ENCODE results near the gene CRYBB1. TPM values are rescaled to one million over a fixed set of nuclear protein-coding genes. Genes with fewer than 3 reads are reported as not detected.

CRYBB1 gene
- total and polyA plus RNA-seq, 4 donors: 0.14 to 1.1 (median 0.45) TPM

DNA sequence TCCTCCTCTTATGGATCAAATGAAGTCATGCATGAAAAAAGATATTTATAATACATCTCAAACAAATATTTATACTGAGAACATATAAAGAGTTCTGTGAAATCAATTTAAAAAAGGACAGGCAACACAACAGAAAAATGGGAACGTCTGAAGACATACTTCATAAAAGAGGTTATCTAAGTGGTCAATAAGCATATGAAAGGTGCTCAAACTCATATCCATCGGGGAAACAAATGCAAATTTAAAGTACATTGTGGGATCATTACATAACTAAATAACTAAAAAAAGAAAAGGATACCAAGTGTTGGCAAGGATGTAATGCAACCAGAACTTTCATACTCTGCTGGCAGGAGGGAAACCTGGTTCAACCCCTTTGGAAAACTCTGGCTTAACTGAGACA lies 50.2 kb downstream of the CRYBB1 start:
- TF ChIP-seq, protein P1, sequence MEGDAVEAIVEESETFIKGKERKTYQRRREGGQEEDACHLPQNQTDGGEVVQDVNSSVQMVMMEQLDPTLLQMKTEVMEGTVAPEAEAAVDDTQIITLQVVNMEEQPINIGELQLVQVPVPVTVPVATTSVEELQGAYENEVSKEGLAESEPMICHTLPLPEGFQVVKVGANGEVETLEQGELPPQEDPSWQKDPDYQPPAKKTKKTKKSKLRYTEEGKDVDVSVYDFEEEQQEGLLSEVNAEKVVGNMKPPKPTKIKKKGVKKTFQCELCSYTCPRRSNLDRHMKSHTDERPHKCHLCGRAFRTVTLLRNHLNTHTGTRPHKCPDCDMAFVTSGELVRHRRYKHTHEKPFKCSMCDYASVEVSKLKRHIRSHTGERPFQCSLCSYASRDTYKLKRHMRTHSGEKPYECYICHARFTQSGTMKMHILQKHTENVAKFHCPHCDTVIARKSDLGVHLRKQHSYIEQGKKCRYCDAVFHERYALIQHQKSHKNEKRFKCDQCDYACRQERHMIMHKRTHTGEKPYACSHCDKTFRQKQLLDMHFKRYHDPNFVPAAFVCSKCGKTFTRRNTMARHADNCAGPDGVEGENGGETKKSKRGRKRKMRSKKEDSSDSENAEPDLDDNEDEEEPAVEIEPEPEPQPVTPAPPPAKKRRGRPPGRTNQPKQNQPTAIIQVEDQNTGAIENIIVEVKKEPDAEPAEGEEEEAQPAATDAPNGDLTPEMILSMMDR (IDR thresholded peaks at IDR 0.05; ENCODE audit: control extremely low read depth, extremely low read depth): no peak
- Histone ChIP-seq H3K9me3 (ENCODE audit: control insufficient read depth in 4 of 4, insufficient read depth in 3 of 4, low read length in 3 of 4) (no peaks in the 10 kb centered on the region), H3K9ac (ENCODE audit: insufficient read depth in 1 of 2, low read length in 2 of 2) (no peak overlapping the region), H3K36me3 (ENCODE audit: control insufficient read depth in 4 of 4, insufficient read depth in 4 of 4, low read length in 4 of 4) (peaks cover 0 to 10% (median 0%) of the 10 kb centered on the region in 4 donors), H3K27me3 (ENCODE audit: control insufficient read depth in 3 of 3, insufficient read depth in 3 of 3, low read length in 2 of 3) (no peaks in the 10 kb centered on the region), H3K27ac (ENCODE audit: low read depth in 1 of 2, low read length in 1 of 2) (no peak overlapping the region), H3K4me3 (no peak overlapping the region), H3K4me1 (ENCODE audit: control insufficient read depth in 5 of 5, insufficient read depth in 5 of 5, low read length in 5 of 5) (peaks cover 0 to 28% (median 11%) of the 10 kb centered on the region in 5 donors)
- ATAC-seq (ENCODE audit: insufficient read depth, low FRiP score): no peak
- DNase-seq: no peak
- WGBS, 2 donors: 68 to 78% methylated on average over 2 of the region's 2 CpGs

DNA sequence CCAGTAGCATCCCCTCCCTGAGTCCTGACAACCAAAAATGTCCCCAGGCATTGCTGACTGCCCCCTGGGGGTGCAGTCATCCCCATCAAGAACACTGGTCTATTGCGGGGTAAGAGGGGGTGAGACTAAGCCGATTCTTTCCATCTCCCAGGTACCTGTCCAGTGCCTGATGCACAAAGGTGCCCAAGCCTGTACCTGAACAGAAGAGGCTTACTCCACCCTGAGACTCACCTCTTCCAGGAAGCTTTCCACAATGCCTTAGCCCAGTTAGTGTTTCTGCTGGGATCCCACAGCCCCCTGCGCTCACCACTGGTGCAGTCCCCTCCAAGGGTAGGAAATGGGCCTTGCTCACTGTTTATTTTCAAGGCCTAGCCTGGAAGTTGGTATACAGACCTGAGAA lies 50.8 kb downstream of the CRYBB1 start:
- Histone ChIP-seq H3K4me3 (no peak overlapping the region), H3K4me1 (ENCODE audit: control insufficient read depth in 5 of 5, insufficient read depth in 5 of 5, low read length in 5 of 5) (peaks cover 0 to 28% (median 6%) of the 10 kb centered on the region in 5 donors), H3K27ac (ENCODE audit: low read depth in 1 of 2, low read length in 1 of 2) (no peak overlapping the region), H3K36me3 (ENCODE audit: control insufficient read depth in 4 of 4, insufficient read depth in 4 of 4, low read length in 4 of 4) (peaks cover 0 to 10% (median 0%) of the 10 kb centered on the region in 4 donors), H3K27me3 (ENCODE audit: control insufficient read depth in 3 of 3, insufficient read depth in 3 of 3, low read length in 2 of 3) (no peaks in the 10 kb centered on the region), H3K9me3 (ENCODE audit: control insufficient read depth in 4 of 4, insufficient read depth in 3 of 4, low read length in 3 of 4) (no peaks in the 10 kb centered on the region), H3K9ac (ENCODE audit: insufficient read depth in 1 of 2, low read length in 2 of 2) (no peak overlapping the region)
- no peak for ATAC-seq (ENCODE audit: insufficient read depth, low FRiP score)
- no peak for DNase-seq
- TF ChIP-seq, protein P1 (IDR thresholded peaks at IDR 0.05; ENCODE audit: control extremely low read depth, extremely low read depth): no peak
- 95 to 96% methylated on average over 3 of the region's 3 CpGs for WGBS, 2 donors

DNA sequence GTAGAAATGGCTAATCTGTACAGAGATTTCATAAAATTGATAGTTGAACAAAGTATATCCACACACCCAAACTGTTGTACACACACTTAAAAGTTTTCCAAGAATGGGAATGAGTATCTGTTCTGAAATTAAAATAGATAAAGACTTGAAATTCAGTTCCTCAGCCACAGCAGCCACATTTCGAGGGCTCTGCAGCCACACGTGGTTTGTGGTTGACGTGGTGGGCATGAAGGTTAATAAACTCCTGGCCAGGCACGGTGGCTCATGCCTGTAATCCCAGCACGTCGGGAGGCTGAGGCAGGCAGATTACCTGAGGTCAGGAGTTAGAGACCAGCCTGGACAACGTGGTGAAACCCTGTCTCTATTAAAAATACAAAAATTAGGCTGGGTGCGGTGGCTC lies 51.9 kb downstream of the CRYBB1 start:
- ATAC-seq (ENCODE audit: insufficient read depth, low FRiP score) (no peak), DNase-seq (no peak)
- Histone ChIP-seq H3K9ac (ENCODE audit: insufficient read depth in 1 of 2, low read length in 2 of 2) (no peak overlapping the region), H3K4me3 (no peak overlapping the region), H3K4me1 (ENCODE audit: control insufficient read depth in 5 of 5, insufficient read depth in 5 of 5, low read length in 5 of 5) (peaks cover 0 to 20% (median 6%) of the 10 kb centered on the region in 5 donors), H3K27me3 (ENCODE audit: control insufficient read depth in 3 of 3, insufficient read depth in 3 of 3, low read length in 2 of 3) (no peaks in the 10 kb centered on the region), H3K27ac (ENCODE audit: low read depth in 1 of 2, low read length in 1 of 2) (no peak overlapping the region), H3K9me3 (ENCODE audit: control insufficient read depth in 4 of 4, insufficient read depth in 3 of 4, low read length in 3 of 4) (no peaks in the 10 kb centered on the region), H3K36me3 (ENCODE audit: control insufficient read depth in 4 of 4, insufficient read depth in 4 of 4, low read length in 4 of 4) (peaks cover 0 to 10% (median 0%) of the 10 kb centered on the region in 4 donors)
- TF ChIP-seq, protein P1 (IDR thresholded peaks at IDR 0.05; ENCODE audit: control extremely low read depth, extremely low read depth): no peak
- WGBS, 2 donors: 47 to 66% methylated on average over 8 of the region's 8 CpGs

DNA sequence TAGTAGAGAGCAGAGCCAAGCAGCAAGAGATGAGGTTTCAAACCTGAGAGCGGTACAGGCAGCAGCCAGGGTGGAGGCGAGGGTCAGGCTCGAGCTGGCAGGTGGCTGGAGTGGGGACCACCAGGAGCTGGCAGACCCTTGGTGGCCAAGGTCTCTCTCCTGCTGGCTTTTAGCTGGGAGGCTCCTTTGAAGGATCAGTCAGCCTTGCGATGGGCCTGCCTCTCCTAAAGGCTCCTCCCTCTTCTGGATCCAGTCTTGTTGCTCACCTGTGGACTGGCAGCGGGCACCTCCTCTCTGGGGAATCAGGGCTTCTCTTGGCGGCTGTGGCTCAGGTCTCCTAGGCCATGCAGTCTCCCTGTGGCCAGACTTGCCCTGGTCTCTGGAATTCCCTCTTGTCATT lies 52.6 kb downstream of the CRYBB1 start:
- DNase-seq: no peak
- H3K9me3 ChIP-seq (ENCODE audit: control insufficient read depth in 4 of 4, insufficient read depth in 3 of 4, low read length in 3 of 4): no peaks in the 10 kb centered on the region
- no peak overlapping the region for H3K4me3 ChIP-seq
- H3K36me3 ChIP-seq (ENCODE audit: control insufficient read depth in 4 of 4, insufficient read depth in 4 of 4, low read length in 4 of 4): peaks cover 0 to 10% (median 0%) of the 10 kb centered on the region in 4 donors
- no peak overlapping the region for H3K27ac ChIP-seq (ENCODE audit: low read depth in 1 of 2, low read length in 1 of 2)
- WGBS, 2 donors: 95 to 96% methylated on average over 6 of the region's 6 CpGs
- H3K4me1 ChIP-seq (ENCODE audit: control insufficient read depth in 5 of 5, insufficient read depth in 5 of 5, low read length in 5 of 5): peaks cover 0 to 13% (median 3%) of the 10 kb centered on the region in 5 donors
- H3K9ac ChIP-seq (ENCODE audit: insufficient read depth in 1 of 2, low read length in 2 of 2): no peak overlapping the region
- no peak for ATAC-seq (ENCODE audit: insufficient read depth, low FRiP score)
- TF ChIP-seq, protein P1 (IDR thresholded peaks at IDR 0.05; ENCODE audit: control extremely low read depth, extremely low read depth): no peak
- no peaks in the 10 kb centered on the region for H3K27me3 ChIP-seq (ENCODE audit: control insufficient read depth in 3 of 3, insufficient read depth in 3 of 3, low read length in 2 of 3)
